ENCODE results near the gene EHF.

GRCh38 chr11:34706709-34707461 is 86.0 kb downstream of the EHF start:
- TF ChIP-seq CTCF (IDR thresholded peaks at IDR 0.05) (no peak), POLR2AphosphoS5 (IDR thresholded peaks at IDR 0.05) (no peak), POLR2A (IDR thresholded peaks at IDR 0.05) (no peak)

Measured in prostate gland (tissue), 2 donors.